ENCODE measurements around the gene ZPBP2.

GRCh38 chr17:39863918-39864746 lies 3.9 kb upstream of the ZPBP2 start, which contains the start of gene IKZF3:
- no peak for TF ChIP-seq POLR2A (IDR thresholded peaks at IDR 0.05)
- TF ChIP-seq CTCF (IDR thresholded peaks at IDR 0.05): peak in 1 of 5 experiments; percentile 4
- no peak for TF ChIP-seq EP300 (IDR thresholded peaks at IDR 0.05)
